KBM-7 (cell line): ENCODE results near the gene SURF6.
A peak's percentile ranks its signal among the peaks of the same experiment; 100 is the strongest.
"Not testable (repeated sequence)": the region's sequence is repeated elsewhere in the genome, so short reads cannot be mapped to it uniquely, and the experiment has no call there.

Source experiments
- DNase-seq: peaks from one replicate; pipeline ENCODE4 v3.0.0-alpha.2; 2015
- in situ Hi-C: fragments of 300-500 bp; cut with MboI; formaldehyde crosslinking; loops from 2 replicates; pipeline ENCODE4 v1.14.3; 2020; ENCODE audit warnings: low sequenced_read_pairs, low pct_unique_long_range_greater_than_20kb, mixed read lengths

The SURF6 gene

GRCh38 chr9:133349965-133350616, 14.1 kb upstream of the SURF6 start:
- in situ Hi-C loops, result no loop called here
- no peak for DNase-seq

DNA sequence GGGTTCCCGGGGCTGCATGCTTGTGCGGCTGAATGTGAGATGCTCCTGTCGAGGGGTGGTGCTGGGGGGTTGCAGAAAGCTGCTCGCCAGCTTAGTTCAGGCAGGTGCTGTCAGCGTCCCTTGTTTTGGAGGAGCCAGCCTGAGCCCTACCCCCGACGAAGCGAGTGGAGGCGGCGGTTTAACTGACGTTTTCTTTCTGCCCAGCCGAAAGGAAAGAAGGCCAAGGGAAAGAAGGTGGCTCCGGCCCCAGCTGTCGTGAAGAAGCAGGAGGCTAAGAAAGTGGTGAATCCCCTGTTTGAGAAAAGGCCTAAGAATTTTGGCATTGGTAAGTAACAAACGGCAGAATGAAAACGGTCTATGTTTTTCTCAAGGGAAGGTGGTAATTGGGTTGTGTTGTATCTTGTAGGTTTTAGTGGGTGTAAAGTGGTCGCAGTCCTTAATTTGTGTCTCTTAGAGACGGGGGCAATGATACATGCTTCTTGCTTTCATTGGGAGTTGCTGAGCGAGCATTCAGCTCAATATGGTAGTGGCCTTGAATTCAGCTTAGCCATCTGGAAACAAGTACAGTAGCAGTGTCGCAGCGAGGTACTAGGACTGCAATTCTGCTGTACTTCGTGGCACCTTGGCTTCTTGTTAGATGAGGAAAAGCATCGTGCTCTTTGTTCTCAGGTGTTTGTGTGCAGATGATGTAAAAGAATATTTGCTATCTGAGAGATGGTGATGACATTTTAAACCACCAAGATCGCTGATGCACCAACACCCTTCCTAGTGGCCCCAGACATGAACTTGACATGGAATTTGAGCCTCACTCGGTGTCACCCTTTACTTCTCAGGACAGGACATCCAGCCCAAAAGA, 13.0 kb upstream of the SURF6 start:
- no peak for DNase-seq
- in situ Hi-C loops, result no loop called here

- DNase-seq, result peak; percentile 99
- in situ Hi-C loops, result no loop called here
These were observed 12.2 kb upstream of the SURF6 start, which contains the start of the genes MED22 and RPL7A for GRCh38 chr9:133347985-133348717. TSS of gene MED22 (minus strand) at chr9:133348131. CDS start at chr9:133346662, 1,469 bp downstream. TSS of gene RPL7A (plus strand) at chr9:133348218. CDS start at chr9:133348244, 26 bp downstream.

DNA sequence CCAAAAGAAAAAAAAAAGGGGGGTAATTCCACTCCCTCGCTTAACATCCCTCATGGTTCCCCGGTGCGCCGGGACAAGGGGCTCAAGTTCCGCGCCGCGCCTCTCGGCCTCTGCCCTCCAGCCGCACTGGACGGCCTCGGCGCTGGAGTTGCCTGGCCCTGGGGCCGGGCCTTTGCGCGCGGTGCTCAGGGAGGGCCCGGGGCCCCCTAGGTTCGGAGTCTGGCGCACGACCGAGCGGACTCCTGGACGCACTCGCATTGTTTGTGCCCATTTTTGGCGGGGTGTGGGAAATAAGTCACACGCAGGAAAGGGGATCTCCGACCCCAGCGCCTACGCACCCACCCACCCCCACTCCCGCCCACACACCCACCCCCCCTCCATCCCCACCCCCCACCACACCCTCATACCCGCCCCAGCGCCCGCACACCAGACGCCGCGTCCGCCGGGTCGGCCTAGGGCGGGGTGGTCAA, 11.6 kb upstream of the SURF6 start:
- in situ Hi-C loops, result no loop called here
- no peak for DNase-seq

GRCh38 chr9:133346021-133346785, 10.2 kb upstream of the SURF6 start:
- DNase-seq, result no peak
- in situ Hi-C loops, result no loop called here

DNA sequence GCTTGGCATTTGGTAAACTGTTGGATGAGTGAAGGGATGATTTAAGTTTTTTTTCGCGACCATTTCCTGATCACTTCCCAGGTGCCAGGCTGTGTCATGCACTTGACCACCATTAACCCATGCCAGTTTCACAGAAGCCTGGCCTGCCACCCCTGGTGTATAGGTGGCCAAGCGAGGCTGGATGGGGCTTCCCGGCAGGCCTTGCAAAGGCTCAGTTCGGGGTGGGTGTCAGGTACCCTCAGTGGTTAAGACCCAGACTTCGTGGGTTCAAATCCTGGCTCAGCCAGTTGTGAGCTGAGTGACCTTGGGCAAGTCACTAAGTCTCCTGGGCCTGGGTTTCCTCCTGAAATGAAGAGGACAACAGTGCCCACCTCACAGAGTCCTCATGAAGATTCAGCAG, 9.6 kb upstream of the SURF6 start:
- in situ Hi-C loops, result no loop called here
- no peak for DNase-seq

- in situ Hi-C loops, result no loop called here
- no peak for DNase-seq
These were observed 9.0 kb upstream of the SURF6 start for GRCh38 chr9:133344979-133345378.

DNA sequence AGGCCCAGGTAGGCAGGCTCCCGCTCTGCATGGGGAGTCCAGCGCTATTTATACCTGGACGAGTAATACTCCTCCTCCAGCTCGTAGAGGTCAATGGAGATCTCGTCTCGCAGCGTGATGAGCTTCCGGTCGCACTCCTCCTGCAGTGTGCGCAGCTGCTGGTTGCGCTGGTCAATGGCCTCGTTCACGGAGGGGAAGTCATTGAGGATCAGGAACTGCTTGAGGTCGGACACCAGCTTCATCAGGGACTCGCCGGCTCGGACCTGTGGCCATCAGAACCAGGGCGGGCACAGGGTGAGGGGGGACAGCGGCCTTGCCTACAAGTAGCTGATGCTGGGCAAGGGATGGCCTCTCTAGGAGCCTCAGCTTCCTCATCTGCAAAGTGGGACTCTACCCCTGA, 8.1 kb upstream of the SURF6 start:
- in situ Hi-C loops, result no loop called here
- no peak for DNase-seq

DNA sequence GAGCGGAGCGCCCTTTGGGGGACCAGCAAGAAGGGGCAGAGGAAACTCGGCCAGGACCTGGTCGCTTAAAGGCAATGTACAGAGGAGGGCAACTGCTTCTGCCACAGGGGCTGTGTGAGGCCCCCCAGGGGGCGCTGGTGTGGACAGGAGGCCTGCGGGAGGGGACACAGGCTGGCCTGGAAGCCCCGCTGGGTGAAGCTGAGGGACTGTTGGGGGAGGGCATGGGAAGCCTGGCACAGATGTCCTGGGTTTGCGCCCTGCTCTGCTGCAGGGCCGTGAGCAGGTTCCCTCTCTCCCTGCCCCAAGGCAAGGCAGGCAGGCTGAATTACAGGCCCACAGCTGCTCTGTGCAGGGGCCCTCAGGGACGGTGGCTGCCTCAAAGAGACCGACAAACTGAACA, 6.6 kb upstream of the SURF6 start:
- in situ Hi-C loops, result no loop called here
- DNase-seq, result no peak

GRCh38 chr9:133342069-133342406, 6.0 kb upstream of the SURF6 start:
- in situ Hi-C loops, result no loop called here
- DNase-seq, result no peak

DNA sequence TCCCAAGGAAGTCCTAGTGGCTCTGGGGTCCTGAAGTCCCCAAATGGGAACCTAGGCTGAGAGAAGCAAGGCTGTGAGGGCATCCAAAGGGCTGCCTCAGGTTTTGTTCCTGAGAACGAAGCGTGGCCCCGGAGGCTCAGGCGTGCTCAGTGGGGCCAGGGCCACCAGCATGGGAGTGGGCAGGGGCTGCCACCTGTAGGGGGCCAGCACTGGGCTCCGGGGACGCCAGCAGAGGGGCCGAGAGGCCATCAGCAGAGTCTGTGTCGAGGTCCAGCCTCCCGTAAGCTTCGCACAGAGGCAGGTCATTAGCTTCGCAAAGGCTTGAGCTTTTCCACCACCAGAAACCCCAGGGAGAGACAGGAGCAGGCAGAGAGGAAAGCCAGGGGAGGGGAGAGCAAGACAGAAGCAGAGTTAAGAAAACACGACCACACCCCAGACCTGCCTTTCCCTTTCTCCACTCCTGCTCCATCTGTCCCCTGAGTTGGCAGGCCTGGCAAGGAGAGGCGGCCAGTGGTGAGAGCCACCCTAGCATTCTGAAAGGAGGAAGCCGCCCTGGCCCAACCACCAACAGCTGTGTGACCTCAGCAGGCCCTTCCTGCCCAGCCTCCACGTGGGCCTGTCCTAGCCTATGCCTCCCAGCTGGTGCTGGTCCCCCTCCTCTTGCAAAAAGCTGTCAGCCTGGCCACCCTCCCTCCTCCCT, 5.5 kb upstream of the SURF6 start:
- in situ Hi-C loops, result no loop called here
- DNase-seq, result no peak

- in situ Hi-C loops, result no loop called here
- DNase-seq, result no peak
These were observed 4.9 kb upstream of the SURF6 start for GRCh38 chr9:133340916-133341315.

DNA sequence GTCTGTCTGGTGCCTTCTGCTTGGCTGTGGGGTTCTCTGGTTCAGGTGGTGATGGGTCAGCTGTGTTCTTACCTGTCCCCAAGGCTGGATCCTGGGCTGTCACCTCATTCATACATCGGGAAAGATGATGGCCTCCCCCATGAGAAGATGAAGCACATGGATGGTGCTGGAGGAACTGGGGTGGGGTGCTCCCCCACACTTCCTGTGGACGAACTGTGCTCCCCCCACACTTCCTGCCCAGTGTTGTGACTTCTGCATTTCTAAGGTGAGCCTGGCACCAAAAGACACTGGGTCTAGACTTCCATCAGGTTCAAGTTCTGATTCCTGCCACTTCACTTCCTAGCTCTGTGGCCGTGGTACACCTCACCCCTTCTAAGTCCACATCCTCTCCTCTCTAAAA, 4.3 kb upstream of the SURF6 start:
- peak; percentile 79 for DNase-seq
- in situ Hi-C loops, result no loop called here

DNA sequence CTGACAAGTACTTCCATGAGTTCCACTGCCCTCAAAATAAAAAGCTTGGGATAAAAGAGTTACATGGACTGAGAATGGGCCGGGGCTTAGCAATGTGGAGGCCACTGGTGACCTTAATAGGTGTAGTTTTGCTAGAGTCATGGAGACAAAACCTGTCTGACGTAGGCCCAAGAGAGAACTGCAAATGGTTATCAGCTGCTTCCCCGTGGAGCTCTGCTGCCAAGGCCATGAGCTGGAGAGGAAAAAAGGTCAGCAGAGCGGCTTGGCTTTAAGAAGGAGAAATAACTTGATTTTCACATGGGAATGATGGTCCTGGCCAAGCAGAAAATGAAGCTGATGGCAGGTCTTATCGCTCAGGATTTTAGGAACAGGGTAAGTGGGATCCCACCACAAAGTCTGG, 3.7 kb upstream of the SURF6 start:
- DNase-seq, result no peak
- in situ Hi-C loops, result no loop called here

DNA sequence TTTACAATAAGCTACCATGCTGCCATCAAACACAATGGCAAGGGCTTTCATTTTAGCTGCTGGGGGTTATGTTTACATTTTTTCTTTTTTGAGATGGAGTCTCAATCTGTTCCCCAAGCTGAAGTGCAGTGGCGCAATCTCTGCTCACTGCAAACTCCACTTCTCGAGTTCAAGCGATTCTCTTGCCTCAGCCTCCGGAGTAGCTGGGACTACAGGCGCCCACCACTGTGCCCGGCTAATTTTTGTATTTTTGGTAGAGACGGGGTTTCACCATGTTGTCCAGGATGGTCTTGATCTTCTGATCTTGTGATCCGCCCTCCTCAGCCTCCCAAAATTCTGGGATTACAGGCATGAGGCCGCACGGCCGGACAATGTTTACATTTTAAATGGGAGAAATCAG, 1.1 kb downstream of the SURF6 start:
- DNase-seq, in situ Hi-C loops: not testable (repeated sequence)

DNA sequence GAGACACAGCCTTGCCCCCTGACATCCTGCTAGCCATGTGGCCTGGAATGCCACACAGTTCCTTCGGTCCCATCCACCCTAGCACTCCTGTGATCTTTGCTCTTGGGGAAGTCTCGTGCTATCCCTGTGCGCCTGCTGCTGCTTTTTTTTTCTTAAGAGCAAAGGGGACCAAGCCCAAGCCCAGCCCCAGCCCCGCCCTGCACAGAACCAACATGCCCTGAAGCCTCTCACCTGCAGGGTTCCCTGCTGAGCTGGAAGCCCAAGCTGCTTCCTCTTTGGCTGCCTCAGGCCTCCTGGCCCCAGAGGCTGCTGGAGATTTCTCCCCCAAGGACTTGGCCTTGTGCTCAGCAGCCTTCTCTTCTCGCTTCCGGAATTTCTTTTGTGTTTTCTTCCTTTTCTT, 1.8 kb downstream of the SURF6 start:
- DNase-seq, result no peak
- in situ Hi-C loops, result no loop called here

GRCh38 chr9:133333566-133333965, 2.4 kb downstream of the SURF6 start:
- in situ Hi-C loops, result no loop called here

DNA sequence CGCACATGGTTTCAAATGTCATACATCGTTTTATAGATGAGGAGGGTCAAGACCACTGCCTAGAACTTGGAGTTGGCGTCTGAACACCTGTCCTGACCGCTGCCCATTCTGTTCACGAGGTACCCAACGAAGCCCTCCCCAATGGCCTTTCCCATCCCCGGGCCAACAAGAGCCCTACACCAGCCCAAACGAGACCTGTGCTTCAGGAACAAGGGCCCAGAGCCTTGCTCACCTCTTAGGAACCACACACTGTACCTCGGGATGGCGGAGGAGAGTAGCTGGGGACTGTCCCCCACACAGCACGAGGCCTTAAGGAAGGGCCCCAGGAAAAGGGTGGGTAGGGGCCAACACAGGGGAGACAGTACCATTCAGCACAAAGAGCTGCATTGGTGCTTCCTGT, 3.0 kb downstream of the SURF6 start:
- in situ Hi-C loops, result no loop called here
- DNase-seq, result no peak

More at GRCh38 chr9:133333566-133333965, 2.4 kb downstream of the SURF6 start:
- DNase-seq, result no peak

DNA sequence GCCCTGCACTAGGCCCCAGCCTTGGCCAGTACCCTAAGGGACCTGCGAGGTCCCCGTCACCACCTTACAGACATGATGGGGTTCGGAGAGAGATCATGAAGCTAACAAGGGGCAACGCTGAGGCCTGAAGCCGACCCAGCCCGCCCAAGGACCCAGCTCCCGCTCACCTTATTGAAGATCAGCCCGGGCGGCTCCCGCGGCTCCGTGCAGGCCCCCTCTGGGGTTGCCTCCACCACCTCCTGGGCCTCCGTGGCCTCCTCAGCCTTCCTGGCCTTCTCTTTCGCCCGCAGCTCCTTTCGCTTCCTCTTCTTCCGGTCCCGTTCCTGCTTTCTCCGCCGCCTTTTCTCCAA, 3.6 kb downstream of the SURF6 start:
- in situ Hi-C loops, result no loop called here
- DNase-seq, result no peak
